ENCODE measurements around the gene HIPK4.
"Not testable (repeated sequence)": the region's sequence is repeated elsewhere in the genome, so short reads cannot be mapped to it uniquely, and the experiment has no call there.

The HIPK4 gene

GRCh38 chr19:40390084-40390742 is at the start of gene HIPK4:
TSS of gene HIPK4 (minus strand) at chr19:40390181. CDS start at chr19:40389902, 279 bp downstream.
- no peak for DNase-seq

- DNase-seq, result no peak
These were observed 48.3 kb upstream of the HIPK4 start for GRCh38 chr19:40438284-40438683.

- peak; percentile 77 to 87 (median 83) for DNase-seq
These were observed 43.6 kb upstream of the HIPK4 start for GRCh38 chr19:40433391-40434216.

- DNase-seq, result peak in 1 of 3 experiments; percentile 21
These were observed 42.8 kb upstream of the HIPK4 start for GRCh38 chr19:40432760-40433159.

- no peak for DNase-seq
These were observed 41.7 kb upstream of the HIPK4 start for GRCh38 chr19:40431698-40432097.

GRCh38 chr19:40430242-40430641 is 40.3 kb upstream of the HIPK4 start:
- DNase-seq, result not testable (repeated sequence)

- DNase-seq, result not testable (repeated sequence)
These were observed 38.2 kb upstream of the HIPK4 start for GRCh38 chr19:40428197-40428596.

- peak; percentile 98 to 99 (median 99) for DNase-seq
These were observed 35.7 kb upstream of the HIPK4 start, which contains the start of gene SERTAD1 for GRCh38 chr19:40425450-40426287. TSS of gene SERTAD1 (minus strand) at chr19:40425992. CDS start at chr19:40423546, 2,446 bp downstream.

GRCh38 chr19:40424637-40425449 is 34.9 kb upstream of the HIPK4 start:
- DNase-seq, result peak in 1 of 3 experiments; percentile 39

GRCh38 chr19:40423938-40424337 is 34.0 kb upstream of the HIPK4 start:
- no peak for DNase-seq

GRCh38 chr19:40422748-40423566 is 33.0 kb upstream of the HIPK4 start:
- DNase-seq, result no peak

- no peak for DNase-seq
These were observed 32.2 kb upstream of the HIPK4 start for GRCh38 chr19:40421993-40422747.

GRCh38 chr19:40420766-40421765 is 31.1 kb upstream of the HIPK4 start:
- DNase-seq, result peak; percentile 78 to 84 (median 84)

GRCh38 chr19:40420451-40420765 is 30.4 kb upstream of the HIPK4 start:
- DNase-seq, result no peak

GRCh38 chr19:40419780-40420179 is 29.8 kb upstream of the HIPK4 start:
- DNase-seq, result no peak

GRCh38 chr19:40419066-40419612 is 29.2 kb upstream of the HIPK4 start:
- DNase-seq, result no peak

- no peak for DNase-seq
These were observed 28.1 kb upstream of the HIPK4 start for GRCh38 chr19:40418040-40418439.

GRCh38 chr19:40417643-40417981 is 27.6 kb upstream of the HIPK4 start:
- DNase-seq, result no peak

Measured in NCI-H1417 (cell line).